ENCODE measurements around the gene TMSB15C. TPM values are rescaled to one million over a fixed set of nuclear protein-coding genes. Genes with fewer than 3 reads are reported as not detected.
"Not testable (repeated sequence)": the region's sequence is repeated elsewhere in the genome, so short reads cannot be mapped to it uniquely, and the experiment has no call there.

Gene TMSB15C
- total RNA-seq, 2 experiments from 2014 or later: 2.7 to 3.2 TPM

- CTCF ChIA-PET, POLR2A ChIA-PET: not testable (repeated sequence)
Measured at GRCh38 chrX:104062636-104063035, 13.4 kb downstream of the TMSB15C start.

GRCh38 chrX:104054956-104055355 lies 21.1 kb downstream of the TMSB15C start:
- POLR2A ChIA-PET, CTCF ChIA-PET: not testable (repeated sequence)

DNA sequence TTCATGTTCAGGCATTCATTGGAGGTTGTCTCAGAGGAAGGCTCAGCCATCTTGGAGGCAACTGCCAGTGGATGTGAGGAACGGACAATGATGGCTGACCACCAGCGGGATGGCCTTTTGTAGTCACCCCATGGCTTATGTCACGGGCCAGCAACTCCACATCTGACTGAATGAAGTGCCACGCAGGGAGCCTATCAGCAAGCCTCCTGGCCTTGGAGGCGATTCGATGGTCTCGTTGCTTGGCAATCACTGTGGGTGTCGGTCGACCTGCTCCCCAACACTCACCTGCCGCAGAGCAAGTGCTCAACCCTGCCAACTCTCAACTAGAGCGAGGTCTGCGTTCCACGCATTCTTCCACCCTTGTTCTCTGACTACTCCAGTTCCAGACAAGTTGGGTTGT lies 28.9 kb downstream of the TMSB15C start:
- POLR2A ChIA-PET: no interaction called here
- CTCF ChIA-PET: no interaction called here

DNA sequence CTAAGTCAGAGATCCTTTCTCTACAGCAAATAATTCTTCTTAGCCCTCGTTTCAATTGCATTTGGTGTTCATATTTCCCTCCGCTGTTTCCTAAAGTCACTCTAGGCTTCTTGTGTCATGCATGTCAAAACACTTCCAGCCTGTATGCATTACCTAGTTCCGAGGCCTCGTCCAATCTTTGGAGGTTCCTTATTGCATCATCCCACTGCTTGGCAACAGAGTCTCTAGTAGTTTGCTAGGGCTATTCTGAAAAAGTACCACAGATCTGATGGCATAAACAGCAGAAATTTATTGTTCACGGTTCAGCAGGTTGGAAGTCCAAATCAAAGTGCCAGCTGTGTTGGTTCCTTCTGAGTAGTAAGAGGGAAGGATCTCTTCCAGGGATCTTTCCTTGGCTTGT lies 30.4 kb downstream of the TMSB15C start:
- ChIA-PET CTCF (no interaction called here), POLR2A (no interaction called here)

DNA sequence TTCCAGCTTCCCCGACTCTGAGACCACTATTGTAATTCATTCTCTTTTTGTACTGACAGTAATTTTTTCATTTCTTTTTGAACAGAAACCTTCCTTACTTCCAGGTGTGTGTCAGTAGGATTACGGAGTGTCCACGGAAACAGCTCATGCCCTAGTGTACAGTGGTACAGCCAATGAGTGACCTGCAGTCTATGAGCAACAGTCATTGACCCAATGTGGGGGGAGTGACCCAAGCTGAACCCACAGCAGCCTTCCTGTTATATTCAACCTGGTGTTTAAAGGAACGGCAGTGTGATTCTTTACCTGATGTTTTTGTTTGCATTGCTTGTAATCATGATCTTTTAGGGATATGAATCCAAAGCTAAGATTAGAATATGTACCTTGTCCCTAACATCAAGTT lies 35.0 kb downstream of the TMSB15C start:
- POLR2A ChIA-PET: no interaction called here
- CTCF ChIA-PET: no interaction called here

DNA sequence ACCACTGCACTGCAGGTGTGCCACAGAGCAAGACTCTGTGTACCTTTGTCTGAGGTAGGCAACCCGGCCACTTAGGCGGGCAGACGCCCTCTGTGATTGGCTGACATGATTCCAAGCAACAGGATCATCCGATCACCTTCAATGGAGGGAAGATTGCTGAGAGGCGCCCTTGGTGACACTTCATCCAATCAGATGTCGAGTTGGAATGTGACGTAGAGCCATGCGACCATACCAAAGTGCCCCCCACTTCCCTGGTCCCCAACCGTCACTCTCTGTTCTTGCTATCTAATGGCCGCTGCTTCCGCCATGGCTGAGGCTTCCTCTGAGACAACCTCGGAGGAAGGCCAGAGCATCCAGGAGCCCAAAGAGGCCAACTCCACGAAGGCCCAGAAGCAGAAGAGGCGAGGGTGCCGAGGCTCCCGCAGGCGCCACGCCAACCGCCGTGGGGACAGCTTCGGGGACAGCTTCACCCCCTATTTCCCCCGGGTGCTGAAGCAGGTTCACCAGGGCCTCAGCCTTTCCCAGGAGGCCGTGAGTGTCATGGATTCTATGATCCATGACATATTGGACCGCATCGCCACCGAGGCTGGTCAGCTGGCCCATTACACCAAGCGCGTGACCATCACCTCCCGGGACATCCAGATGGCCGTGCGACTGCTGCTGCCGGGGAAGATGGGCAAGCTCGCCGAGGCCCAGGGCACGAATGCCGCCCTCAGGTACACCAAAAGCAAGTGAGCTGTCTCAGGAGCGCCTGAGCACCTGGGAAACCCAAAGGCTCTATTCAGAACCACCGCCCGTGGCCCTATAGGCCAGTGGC lies 36.1 kb downstream of the TMSB15C start, which contains the start of gene H2BW2:
H2BW2 (plus strand) TSS at position 268 of the 817 bp plus-strand sequence; CDS start at position 307, 39 bp downstream.
- ChIA-PET CTCF (no interaction called here), POLR2A (no interaction called here)

Other genes with a start within 250 kb of the TMSB15C start
- gene RAB9B, start 244.0 kb downstream of the TMSB15C start, total RNA-seq: under 1 TPM; 0.40 to 0.51 TPM
- gene TMSB15B, start 113.6 kb downstream of the TMSB15C start, total RNA-seq: 1 to 10 TPM; 5.8 to 7.5 TPM
- not detected for gene H2BW1, start 62.5 kb downstream of the TMSB15C start, total RNA-seq
- gene H2BW2, start 36.3 kb downstream of the TMSB15C start, total RNA-seq: under 1 TPM in 1 of 2 experiments, not detected in 1; 0.08 TPM
- gene ZCCHC18, start 36.3 kb upstream of the TMSB15C start, total RNA-seq: 1 to 10 TPM; 3.6 to 5.1 TPM
- 1 to 10 TPM; 5.7 to 7.7 TPM for gene SLC25A53, start 80.8 kb upstream of the TMSB15C start, total RNA-seq
- 10 to 100 TPM in 1 of 2 experiments, 1 to 10 TPM in 1; 9.4 to 10.0 TPM for gene FAM199X, start 90.2 kb upstream of the TMSB15C start, total RNA-seq
- under 1 TPM in 1 of 2 experiments, not detected in 1; 0.13 TPM for gene ESX1, start 178.7 kb upstream of the TMSB15C start, total RNA-seq